Liver (tissue), 9 donors: ENCODE measurements around the gene FAM184A. TPM values are rescaled to one million over a fixed set of nuclear protein-coding genes. Genes with fewer than 3 reads are reported as not detected.

Experiments used
- DNase-seq: peaks from one replicate; pipeline ENCODE4 v3.0.0-alpha.2; 2017; ENCODE audit warnings: low spot score
- H3K27ac ChIP-seq, 2 donors: one replicate each; pipeline ENCODE4 v1.7.0; 2013; ENCODE audit warnings: inconsistent platforms in 2 of 2, low read length in 2 of 2, control low read depth in 1 of 2, low read depth in 1 of 2, mild to moderate bottlenecking in 1 of 2
- H3K27me3 ChIP-seq, 4 donors: one replicate each; pipeline versions ENCODE4 v1.6.1 to v1.7.0; 2013; ENCODE audit warnings: low read length in 3 of 4, inconsistent platforms in 1 of 4, mild to moderate bottlenecking in 1 of 4, moderate library complexity in 1 of 4; ENCODE audit not compliant: control insufficient read depth in 4 of 4, insufficient read depth in 4 of 4
- H3K36me3 ChIP-seq, 4 donors: one replicate each; pipeline versions ENCODE4 v1.6.1 to v1.7.0; 2013; ENCODE audit warnings: low read length in 3 of 4, mild to moderate bottlenecking in 3 of 4, low read depth in 1 of 4, moderate library complexity in 1 of 4; ENCODE audit not compliant: control insufficient read depth in 4 of 4, insufficient read depth in 3 of 4
- H3K4me1 ChIP-seq, 4 donors: one replicate each; pipeline versions ENCODE4 v1.6.1 to v1.7.0; 2013; ENCODE audit warnings: low read length in 3 of 4, mild to moderate bottlenecking in 3 of 4, moderate library complexity in 1 of 4; ENCODE audit not compliant: control insufficient read depth in 4 of 4, insufficient read depth in 4 of 4
- H3K4me3 ChIP-seq, 3 donors: one replicate each; pipeline versions ENCODE4 v1.6.1 to v1.7.0; 2013; ENCODE audit warnings: low read length in 3 of 3, control low read depth in 1 of 3, low read depth in 1 of 3, mild to moderate bottlenecking in 1 of 3
- H3K9ac ChIP-seq, 2 donors: one replicate each; pipeline ENCODE4 v1.7.0; 2013; ENCODE audit warnings: low read length in 2 of 2, mild to moderate bottlenecking in 2 of 2, moderate library complexity in 2 of 2, control low read depth in 1 of 2, low read depth in 1 of 2
- H3K9me3 ChIP-seq, 4 donors: one replicate each; pipeline versions ENCODE4 v1.6.1 to v1.7.0; 2013; ENCODE audit warnings: low read length in 3 of 4; ENCODE audit not compliant: control insufficient read depth in 4 of 4
- EGR1 ChIP-seq, 2 donors: IDR thresholded peaks; 2 replicates each; pipeline ENCODE4 v1.6.1; 2016 to 2018; ENCODE audit warnings: antibody characterized with exemption in 2 of 2, low read depth in 2 of 2
- FOXA1 ChIP-seq: IDR thresholded peaks from 2 replicates; pipeline ENCODE4 v1.6.1; 2016; ENCODE audit warnings: antibody characterized with exemption
- FOXA2 ChIP-seq: IDR thresholded peaks from 2 replicates; pipeline ENCODE4 v1.6.1; 2016; ENCODE audit warnings: antibody characterized with exemption
- GABPA ChIP-seq, 2 donors: IDR thresholded peaks in 1 of 2; conservative IDR thresholded peaks in 1 of 2; 2 replicates each; pipeline ENCODE4 v1.6.1; 2016; ENCODE audit warnings: antibody characterized with exemption in 2 of 2, mild to moderate bottlenecking in 1 of 2, moderate library complexity in 1 of 2
- HNF4A ChIP-seq, 2 donors: conservative IDR thresholded peaks; 2 replicates each; pipeline ENCODE4 v1.6.1; 2016; ENCODE audit warnings: antibody characterized with exemption in 2 of 2, mild to moderate bottlenecking in 2 of 2
- HNF4G ChIP-seq: IDR thresholded peaks from 2 replicates; pipeline ENCODE4 v1.6.1; 2016; ENCODE audit warnings: antibody characterized with exemption
- JUND ChIP-seq, 2 donors: IDR thresholded peaks; 2 replicates each; pipeline ENCODE4 v1.6.1; 2016; ENCODE audit warnings: antibody characterized with exemption in 2 of 2
- NR2F2 ChIP-seq: IDR thresholded peaks from 2 replicates; pipeline ENCODE4 v1.6.1; 2016; ENCODE audit warnings: antibody characterized with exemption
- RAD21 ChIP-seq, 2 donors: IDR thresholded peaks; 2 replicates each; pipeline ENCODE4 v1.6.1; 2016; ENCODE audit warnings: antibody characterized with exemption in 2 of 2, mild to moderate bottlenecking in 2 of 2
- RXRA ChIP-seq, 2 donors: IDR thresholded peaks; 2 replicates each; pipeline ENCODE4 v1.6.1; 2017 to 2018; ENCODE audit warnings: antibody characterized with exemption in 2 of 2, mild to moderate bottlenecking in 1 of 2
- SP1 ChIP-seq: IDR thresholded peaks from 2 replicates; pipeline ENCODE4 v1.6.1; 2018; ENCODE audit warnings: antibody characterized with exemption, mild to moderate bottlenecking
- TAF1 ChIP-seq: conservative IDR thresholded peaks from 2 replicates; pipeline ENCODE4 v1.6.1; 2016; ENCODE audit warnings: antibody characterized with exemption, mild to moderate bottlenecking
- YY1 ChIP-seq: IDR thresholded peaks from 2 replicates; pipeline ENCODE4 v1.6.1; 2016; ENCODE audit warnings: antibody characterized with exemption, mild to moderate bottlenecking
- WGBS: extraction: QIAGEN DNeasy Blood & Tissue Kit; methylation state at CpG from one replicate; pipeline ENCODE4 v1.1.7; 2013; 5-methylcytosine and 5-hydroxymethylcytosine counted together
- polyA plus RNA-seq, 2 donors: library from polyadenylated mRNA; stranded (reverse) in 1 of 2; unstranded in 1 of 2; fragments of 200-250 nt in 1 of 2; fragments of >200 nt in 1 of 2; fragmentation: Nextera tagmentation in 1 of 2; extraction: Ambion mirVana in 1 of 2; gene quantifications; one replicate each; pipeline versions ENCODE4 v1.2.1 to v1.2.3, GENCODE V29; 2013 to 2015
- total RNA-seq, 2 donors: library from RNA; depleted of rRNA; stranded (reverse); fragments of >200 nt; gene quantifications; one replicate each; pipeline ENCODE4 v1.2.3, GENCODE V29; 2014
- TF ChIP-seq, protein P1 (sequence below): fragments of 150-350 bp; IDR thresholded peaks from 2 replicates; pipeline ENCODE4 v1.5.1; 2017; ENCODE audit warnings: improper control_type of control experiment, low read depth, low read length; ENCODE audit not compliant: missing input control
- TF ChIP-seq, protein P2 (sequence below): IDR thresholded peaks from 2 replicates; pipeline ENCODE4 v1.6.1; 2016; ENCODE audit warnings: antibody characterized with exemption
- TF ChIP-seq, protein P3 (sequence below): IDR thresholded peaks from 2 replicates; pipeline ENCODE4 v1.6.1; 2016; ENCODE audit warnings: antibody characterized with exemption
- TF ChIP-seq, protein P4 (sequence below): IDR thresholded peaks from 2 replicates; pipeline ENCODE4 v1.6.1; 2016; ENCODE audit warnings: antibody characterized with exemption, mild to moderate bottlenecking
- donor health status: healthy.
- donor health status: healthy.
- donor health status: healthy.
- donor health status: healthy.
- donor health status: healthy.

FAM184A gene
- total and polyA plus RNA-seq, 4 donors, result 1.0 to 7.4 (median 4.0) TPM

DNA sequence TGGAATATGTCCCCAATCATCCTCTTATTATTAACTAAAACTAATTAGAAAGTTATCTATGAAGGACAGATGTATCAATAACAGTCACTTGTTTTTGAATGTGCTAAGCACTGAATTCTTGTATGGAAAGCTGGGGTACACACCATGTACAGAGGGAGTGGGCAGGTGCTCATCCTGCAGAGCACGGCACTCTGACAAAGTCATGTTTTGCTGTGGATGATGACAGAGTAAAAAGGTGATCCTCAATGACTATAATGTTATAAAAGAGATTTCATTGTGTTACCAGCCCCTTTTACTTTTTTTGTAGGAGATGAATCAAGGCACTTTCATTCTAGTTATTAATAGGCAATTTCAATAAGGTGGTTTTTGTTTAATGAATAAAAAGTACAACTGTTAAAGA lies 92.2 kb downstream of the FAM184A start:
- Histone ChIP-seq H3K36me3 (no peaks in the 10 kb centered on the region), H3K9me3 (no peaks in the 10 kb centered on the region), H3K27me3 (no peaks in the 10 kb centered on the region), H3K4me3 (no peak overlapping the region), H3K27ac (no peak overlapping the region), H3K4me1 (no peaks in the 10 kb centered on the region), H3K9ac (no peak overlapping the region)
- TF ChIP-seq, protein P1, sequence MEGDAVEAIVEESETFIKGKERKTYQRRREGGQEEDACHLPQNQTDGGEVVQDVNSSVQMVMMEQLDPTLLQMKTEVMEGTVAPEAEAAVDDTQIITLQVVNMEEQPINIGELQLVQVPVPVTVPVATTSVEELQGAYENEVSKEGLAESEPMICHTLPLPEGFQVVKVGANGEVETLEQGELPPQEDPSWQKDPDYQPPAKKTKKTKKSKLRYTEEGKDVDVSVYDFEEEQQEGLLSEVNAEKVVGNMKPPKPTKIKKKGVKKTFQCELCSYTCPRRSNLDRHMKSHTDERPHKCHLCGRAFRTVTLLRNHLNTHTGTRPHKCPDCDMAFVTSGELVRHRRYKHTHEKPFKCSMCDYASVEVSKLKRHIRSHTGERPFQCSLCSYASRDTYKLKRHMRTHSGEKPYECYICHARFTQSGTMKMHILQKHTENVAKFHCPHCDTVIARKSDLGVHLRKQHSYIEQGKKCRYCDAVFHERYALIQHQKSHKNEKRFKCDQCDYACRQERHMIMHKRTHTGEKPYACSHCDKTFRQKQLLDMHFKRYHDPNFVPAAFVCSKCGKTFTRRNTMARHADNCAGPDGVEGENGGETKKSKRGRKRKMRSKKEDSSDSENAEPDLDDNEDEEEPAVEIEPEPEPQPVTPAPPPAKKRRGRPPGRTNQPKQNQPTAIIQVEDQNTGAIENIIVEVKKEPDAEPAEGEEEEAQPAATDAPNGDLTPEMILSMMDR, result no peak
- TF ChIP-seq YY1 (no peak), RAD21 (IDR thresholded peaks at IDR 0.05) (no peak), FOXA1 (no peak), NR2F2 (no peak), SP1 (no peak)
- TF ChIP-seq, protein P2, sequence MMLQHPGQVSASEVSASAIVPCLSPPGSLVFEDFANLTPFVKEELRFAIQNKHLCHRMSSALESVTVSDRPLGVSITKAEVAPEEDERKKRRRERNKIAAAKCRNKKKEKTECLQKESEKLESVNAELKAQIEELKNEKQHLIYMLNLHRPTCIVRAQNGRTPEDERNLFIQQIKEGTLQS, result no peak
- WGBS, result 92% methylated on average over 1 of the region's 1 CpG
- no peak for DNase-seq

DNA sequence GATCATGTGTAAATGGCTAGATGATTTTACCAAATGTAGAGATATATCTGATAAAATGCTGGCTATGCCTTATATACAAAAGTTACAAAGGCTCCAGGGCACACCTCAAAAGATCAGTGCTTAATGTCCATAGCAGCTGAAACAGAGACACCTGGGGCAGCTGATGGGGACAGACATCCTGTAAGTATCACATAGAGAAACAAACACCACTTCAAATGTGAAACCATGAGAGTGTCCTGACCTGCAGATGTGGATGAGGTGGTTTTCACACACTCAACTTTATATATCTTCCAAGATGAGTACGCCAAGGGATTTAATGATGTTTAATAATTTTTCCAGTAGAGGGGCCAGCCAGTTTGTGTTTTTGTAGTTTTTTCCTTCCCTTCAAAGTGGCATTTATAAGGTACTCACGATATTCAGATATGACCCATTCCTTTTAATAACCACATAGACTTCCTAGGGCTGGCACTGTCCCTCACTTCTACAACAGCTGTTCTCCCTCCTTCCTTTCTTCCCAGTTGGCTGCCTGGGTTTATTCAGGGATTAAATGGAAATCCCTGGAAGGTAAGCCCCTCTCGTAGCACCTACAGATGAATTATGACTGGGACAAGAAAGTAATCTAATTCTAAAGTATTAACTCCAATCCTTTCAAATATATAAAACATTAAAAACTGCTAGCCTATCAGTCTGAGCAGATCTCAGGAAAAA lies 93.2 kb downstream of the FAM184A start:
- Histone ChIP-seq H3K4me3 (no peak overlapping the region), H3K4me1 (no peaks in the 10 kb centered on the region), H3K9me3 (no peaks in the 10 kb centered on the region), H3K36me3 (no peaks in the 10 kb centered on the region), H3K27ac (no peak overlapping the region), H3K9ac (no peak overlapping the region), H3K27me3 (no peaks in the 10 kb centered on the region)
- no peak for DNase-seq
- no peak for TF ChIP-seq EGR1 (IDR thresholded peaks at IDR 0.05; ENCODE audit: low read depth in 2 of 2)
- TF ChIP-seq, protein P3, sequence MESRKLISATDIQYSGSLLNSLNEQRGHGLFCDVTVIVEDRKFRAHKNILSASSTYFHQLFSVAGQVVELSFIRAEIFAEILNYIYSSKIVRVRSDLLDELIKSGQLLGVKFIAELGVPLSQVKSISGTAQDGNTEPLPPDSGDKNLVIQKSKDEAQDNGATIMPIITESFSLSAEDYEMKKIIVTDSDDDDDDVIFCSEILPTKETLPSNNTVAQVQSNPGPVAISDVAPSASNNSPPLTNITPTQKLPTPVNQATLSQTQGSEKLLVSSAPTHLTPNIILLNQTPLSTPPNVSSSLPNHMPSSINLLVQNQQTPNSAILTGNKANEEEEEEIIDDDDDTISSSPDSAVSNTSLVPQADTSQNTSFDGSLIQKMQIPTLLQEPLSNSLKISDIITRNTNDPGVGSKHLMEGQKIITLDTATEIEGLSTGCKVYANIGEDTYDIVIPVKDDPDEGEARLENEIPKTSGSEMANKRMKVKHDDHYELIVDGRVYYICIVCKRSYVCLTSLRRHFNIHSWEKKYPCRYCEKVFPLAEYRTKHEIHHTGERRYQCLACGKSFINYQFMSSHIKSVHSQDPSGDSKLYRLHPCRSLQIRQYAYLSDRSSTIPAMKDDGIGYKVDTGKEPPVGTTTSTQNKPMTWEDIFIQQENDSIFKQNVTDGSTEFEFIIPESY, result no peak
- TF ChIP-seq RXRA (IDR thresholded peaks at IDR 0.05), result no peak
- WGBS, result 96% methylated on average over 3 of the region's 3 CpGs

DNA sequence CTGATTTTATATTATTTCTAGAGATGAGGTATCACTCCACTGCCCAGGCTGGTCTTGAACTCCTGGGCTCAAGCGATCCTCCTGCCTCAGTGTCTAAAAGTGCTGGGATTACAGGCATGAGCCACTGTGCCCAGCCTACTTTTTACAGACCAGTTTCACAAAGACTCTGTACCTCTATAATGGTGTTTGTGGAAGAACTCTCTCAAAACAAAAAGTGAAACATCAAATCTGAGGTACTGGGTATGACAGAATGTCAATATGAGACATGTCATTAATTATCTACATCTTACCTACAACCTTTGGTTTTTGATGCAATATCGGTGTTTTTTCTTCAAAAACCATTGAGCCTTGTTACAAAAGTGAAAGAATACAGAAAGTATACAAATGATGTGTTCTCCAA lies 94.1 kb downstream of the FAM184A start:
- Histone ChIP-seq H3K9ac (no peak overlapping the region), H3K4me1 (no peaks in the 10 kb centered on the region), H3K27me3 (no peaks in the 10 kb centered on the region), H3K9me3 (no peaks in the 10 kb centered on the region), H3K27ac (no peak overlapping the region), H3K4me3 (no peak overlapping the region), H3K36me3 (no peaks in the 10 kb centered on the region)
- 82% methylated on average over 2 of the region's 2 CpGs for WGBS
- DNase-seq, result no peak
- TF ChIP-seq YY1 (no peak), NR2F2 (no peak), RXRA (IDR thresholded peaks at IDR 0.05) (no peak), FOXA1 (no peak), SP1 (no peak), HNF4A (conservative IDR thresholded peaks at IDR 0.05) (no peak), HNF4G (no peak), JUND (IDR thresholded peaks at IDR 0.05) (no peak), FOXA2 (no peak), EGR1 (IDR thresholded peaks at IDR 0.05; ENCODE audit: low read depth in 2 of 2) (no peak), GABPA (IDR thresholded peaks at IDR 0.05 in 1 of 2, conservative IDR thresholded peaks at IDR 0.05 in 1 of 2) (no peak), TAF1 (no peak), RAD21 (IDR thresholded peaks at IDR 0.05) (no peak)
- TF ChIP-seq, protein P1, result no peak
- TF ChIP-seq, protein P2, result no peak
- TF ChIP-seq, protein P4, sequence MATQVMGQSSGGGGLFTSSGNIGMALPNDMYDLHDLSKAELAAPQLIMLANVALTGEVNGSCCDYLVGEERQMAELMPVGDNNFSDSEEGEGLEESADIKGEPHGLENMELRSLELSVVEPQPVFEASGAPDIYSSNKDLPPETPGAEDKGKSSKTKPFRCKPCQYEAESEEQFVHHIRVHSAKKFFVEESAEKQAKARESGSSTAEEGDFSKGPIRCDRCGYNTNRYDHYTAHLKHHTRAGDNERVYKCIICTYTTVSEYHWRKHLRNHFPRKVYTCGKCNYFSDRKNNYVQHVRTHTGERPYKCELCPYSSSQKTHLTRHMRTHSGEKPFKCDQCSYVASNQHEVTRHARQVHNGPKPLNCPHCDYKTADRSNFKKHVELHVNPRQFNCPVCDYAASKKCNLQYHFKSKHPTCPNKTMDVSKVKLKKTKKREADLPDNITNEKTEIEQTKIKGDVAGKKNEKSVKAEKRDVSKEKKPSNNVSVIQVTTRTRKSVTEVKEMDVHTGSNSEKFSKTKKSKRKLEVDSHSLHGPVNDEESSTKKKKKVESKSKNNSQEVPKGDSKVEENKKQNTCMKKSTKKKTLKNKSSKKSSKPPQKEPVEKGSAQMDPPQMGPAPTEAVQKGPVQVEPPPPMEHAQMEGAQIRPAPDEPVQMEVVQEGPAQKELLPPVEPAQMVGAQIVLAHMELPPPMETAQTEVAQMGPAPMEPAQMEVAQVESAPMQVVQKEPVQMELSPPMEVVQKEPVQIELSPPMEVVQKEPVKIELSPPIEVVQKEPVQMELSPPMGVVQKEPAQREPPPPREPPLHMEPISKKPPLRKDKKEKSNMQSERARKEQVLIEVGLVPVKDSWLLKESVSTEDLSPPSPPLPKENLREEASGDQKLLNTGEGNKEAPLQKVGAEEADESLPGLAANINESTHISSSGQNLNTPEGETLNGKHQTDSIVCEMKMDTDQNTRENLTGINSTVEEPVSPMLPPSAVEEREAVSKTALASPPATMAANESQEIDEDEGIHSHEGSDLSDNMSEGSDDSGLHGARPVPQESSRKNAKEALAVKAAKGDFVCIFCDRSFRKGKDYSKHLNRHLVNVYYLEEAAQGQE, result no peak
